Activated CD4-positive, alpha-beta T cell treated with anti-CD3 and anti-CD28 coated beads, Interleukin-2, amount 50 U/mL, for 48 hours (primary cell): ENCODE data around the gene SCFD2.
"Not testable (repeated sequence)": the region's sequence is repeated elsewhere in the genome, so short reads cannot be mapped to it uniquely, and the experiment has no call there.

Experiments
- DNase-seq, 2 experiments: peaks; one replicate each; pipeline ENCODE4 v3.0.0-alpha.2; 2020

SCFD2 gene

DNA sequence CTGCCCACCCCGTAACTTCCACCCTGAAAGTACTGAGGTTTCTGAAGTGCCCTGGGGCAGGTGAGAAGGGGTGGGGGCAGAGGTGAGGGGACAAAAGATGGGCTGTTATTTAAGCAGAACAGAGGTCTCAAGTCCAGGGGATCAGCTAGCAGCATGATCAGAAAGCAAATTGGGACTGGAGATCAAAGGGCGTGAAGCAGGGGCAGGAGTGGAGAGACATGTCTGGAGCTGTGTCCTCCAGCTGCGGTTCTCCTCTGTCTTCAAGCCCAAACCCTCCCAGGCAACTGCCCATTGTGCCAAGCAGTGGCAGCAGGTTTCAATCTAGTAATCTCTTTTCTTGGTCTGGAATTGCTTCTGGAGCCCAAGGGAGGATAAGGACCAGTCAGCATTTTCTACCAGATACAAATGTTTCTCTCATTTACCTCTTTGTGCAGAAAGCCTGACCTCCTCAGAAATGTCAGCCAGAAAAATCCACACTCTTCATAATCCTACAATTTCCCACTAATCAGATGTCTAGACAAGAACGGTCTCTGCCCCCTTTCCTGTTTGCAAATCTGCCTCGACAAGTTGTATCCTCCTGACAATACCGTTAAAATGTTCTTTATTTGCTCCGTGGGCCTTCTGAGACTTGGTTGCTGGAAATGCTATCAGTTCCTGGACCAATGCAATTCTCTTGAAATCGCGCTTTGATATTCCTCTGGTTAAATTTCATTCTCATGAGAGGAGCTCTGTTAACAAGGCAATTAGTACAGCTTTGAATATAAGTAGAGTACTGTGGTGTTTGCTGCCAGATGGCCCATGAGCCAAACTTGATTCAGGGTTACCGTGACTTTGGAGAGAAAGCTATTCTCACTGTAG, 526.9 kb downstream of the SCFD2 start:
- no peak for DNase-seq

DNA sequence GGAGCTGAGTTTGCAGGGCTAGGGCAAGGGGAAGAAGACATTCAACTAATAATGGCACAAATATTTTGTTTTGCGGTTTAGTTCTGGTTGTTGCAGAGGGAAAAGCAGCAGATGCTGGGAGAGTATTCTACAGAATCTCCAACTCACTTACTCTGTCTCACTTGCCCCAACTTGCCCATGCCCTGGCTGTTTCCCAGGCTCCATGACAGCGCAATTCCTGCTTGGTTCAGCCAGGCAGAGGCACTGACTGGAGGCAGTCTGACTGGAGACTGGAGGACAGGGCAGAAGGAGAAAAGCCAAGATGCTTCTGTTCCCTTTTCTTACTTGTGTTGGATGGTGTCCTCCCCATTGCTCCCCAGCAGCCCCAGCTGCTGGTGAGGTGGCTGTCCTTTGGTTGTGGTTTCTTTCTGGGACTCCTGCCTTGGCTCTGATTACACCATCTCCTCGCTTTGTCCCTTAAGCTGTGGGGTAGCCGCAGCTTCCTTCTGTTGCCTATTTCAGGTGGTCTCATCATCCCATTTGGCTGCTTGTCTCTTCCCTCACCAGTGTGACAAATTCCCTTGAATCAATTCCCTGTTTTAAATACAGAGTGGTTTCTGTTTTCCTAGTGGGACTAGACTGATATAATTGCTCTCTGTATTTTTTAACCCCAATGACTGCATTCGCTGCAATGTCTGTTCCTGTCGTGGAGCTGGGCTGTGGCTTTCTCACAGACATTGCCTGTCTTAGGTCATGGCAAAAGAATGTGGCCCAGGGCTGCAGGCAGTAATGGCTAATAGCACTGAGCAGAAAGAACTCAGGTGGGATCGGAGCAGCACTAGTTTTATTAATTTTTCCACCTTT, 527.9 kb downstream of the SCFD2 start:
- DNase-seq: no peak

DNA sequence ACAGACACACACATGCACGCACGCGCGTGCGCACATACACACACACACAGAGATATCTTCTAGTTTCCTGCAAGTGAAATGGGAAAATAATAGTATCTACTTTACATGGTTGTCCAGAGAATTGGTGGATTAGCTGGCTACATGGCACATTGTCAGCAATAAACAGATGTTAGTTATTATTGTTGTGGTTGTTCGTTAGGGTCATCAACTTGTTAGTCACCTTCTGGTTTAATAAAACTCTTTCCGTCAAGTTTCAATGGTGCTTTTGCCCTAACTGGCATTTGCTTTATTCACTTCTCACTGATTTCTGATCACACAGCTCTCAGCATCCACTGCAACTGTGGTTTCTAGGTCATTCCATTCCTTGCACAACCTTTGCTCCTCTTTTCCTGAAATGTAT, 529.2 kb downstream of the SCFD2 start:
- DNase-seq: no peak

DNA sequence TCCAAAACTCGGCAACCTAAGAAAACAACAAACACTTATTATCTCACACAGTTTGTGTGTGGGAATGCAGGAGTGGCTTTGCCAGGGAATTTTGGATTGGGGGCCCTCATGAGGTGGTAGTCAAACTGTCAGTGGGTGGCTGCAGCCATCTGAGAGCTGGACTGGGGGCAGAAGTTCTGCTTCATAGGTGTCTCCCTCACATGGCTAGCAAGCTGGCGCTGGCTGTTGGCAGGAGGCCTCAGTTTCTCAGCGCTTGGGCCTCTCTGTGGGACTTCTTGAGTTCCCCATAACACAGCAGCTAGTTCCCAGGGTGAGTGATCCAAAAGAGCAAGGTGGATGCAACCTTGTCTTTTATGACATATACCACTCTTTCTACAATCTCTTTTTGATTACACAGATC, 529.7 kb downstream of the SCFD2 start:
- no peak for DNase-seq

DNA sequence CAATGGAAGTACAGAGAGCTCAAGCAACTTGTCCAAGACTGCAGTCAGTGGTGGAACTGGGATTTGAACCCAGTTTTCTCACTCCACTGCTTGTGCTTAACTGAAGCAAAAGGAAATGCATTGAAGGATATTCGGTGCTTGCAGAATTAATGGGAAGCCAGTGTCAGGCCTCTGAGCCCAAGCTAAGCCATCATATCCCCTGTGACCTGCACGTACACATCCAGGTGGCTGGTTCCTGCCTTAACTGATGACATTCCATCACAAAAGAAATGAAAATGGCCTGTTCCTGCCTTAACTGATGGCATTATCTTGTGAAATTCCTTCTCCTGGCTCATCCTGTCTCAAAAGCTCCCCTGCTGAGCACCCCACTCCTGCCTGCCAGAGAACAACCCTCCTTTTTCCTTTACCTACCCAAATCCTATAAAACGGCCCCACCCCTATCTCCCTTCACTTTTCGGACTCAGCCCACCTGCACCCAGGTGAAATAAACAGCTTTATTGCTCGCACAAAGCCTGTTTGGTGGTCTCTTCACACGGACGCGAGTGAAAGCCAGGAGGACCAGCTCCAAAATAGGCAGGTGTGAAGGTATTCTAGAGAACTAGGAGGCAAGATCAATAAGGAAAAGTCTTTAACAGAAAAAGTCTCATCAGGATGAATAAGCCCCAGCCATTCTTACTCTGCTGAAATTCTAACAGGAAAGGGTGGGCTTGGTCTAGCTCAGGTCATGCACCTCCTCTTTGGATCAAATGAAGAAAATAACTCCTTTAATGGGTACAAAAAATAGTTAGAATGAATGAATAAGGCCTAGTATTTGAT, 531.0 kb downstream of the SCFD2 start:
- DNase-seq: not testable (repeated sequence)

DNA sequence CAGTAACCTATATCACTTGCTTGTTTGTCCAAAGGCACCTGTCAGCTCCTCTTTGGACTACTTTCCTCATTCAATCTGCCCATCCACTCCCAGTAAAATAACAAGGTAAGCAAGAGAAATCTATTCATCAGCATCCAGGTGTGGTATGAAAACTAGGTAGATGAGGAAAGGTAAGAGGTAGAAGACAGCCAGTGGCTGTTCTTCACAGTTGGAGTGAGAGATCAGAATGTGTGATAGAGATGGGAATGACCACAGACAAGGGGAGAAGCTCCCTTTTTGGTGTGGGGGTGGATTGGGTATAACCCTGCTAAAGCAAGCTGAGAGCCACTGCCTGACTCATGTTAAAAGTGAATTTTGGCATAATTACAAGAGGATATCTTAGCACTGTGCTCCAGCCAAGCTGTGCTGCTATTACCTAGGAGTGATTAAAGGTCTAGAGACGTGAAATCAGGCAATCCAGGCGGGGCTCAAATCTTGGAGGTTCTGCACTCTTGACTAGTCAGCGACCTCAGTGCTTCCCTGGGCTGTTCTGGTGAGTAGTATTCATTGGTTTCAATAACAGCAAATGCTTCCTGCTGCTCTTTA, 531.8 kb downstream of the SCFD2 start:
- no peak for DNase-seq

DNA sequence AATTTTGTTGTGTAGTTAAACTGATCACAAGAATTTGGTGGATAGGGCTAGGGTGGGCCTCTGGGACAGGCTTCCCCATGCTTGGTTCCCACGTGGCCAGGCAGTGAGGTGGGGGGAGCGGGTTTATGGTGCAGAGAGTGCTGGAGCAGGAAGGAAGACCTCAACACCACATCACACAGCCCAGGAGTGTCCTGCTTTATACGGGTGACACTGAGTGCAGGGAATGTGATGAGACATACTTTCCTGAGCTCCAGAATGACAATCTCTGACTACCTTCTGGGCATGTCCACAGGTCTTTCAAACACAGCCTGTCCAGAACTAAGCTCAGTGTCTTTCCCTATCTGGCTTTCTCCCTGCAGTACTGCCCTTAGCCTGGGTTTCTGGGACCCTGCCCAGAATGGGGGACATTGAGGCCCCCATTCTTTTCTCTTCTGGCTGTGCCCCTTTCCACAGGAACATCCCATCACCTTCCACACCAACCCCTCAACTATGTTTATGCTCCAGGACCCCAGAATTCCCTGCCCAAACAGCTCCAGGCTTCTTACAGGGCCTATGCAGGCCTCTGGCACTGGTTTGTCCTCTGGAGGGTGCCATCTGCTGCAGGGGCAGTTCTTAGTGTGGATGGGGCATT, 540.3 kb downstream of the SCFD2 start:
- no peak for DNase-seq

DNA sequence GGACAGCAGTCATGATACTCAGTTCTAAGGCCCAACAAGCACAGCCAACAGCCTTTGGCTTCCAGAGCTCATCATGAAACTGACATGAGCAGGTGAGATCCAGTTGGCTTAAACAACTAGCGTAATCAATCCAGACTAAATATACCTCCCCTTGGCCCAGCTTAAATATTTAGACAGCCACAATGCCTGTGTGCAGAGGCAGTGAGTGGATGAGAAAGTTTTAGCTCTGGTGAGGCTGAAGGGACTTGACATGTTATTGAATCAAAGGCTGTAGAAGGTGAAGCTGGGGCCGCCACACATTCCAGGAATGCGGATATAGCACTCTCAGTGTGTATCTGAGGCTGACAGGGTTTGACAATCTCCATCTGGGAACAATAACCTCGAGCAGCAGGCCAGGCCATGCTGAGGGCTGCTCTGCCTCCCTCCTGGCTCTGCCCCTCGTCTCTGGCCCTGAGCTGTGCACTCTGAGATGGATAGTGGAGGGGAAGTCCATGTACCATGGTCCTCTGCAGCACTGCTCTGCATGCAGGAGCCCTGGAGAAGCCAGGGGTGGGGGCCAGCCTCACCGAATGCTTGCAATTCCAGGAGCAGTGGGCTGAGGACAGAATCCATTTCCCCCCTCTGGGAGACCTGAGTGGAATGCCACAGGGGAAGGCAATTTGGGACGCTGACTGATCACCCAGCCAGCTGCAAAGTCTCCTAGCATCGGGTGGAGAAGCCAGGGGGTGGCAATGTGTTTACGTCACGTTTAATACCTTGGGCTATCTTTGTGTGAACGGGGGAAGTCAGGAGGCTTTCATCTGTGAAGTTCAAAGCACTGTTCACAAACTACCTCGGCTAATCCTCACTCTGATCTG, 541.0 kb downstream of the SCFD2 start:
- DNase-seq: no peak

DNA sequence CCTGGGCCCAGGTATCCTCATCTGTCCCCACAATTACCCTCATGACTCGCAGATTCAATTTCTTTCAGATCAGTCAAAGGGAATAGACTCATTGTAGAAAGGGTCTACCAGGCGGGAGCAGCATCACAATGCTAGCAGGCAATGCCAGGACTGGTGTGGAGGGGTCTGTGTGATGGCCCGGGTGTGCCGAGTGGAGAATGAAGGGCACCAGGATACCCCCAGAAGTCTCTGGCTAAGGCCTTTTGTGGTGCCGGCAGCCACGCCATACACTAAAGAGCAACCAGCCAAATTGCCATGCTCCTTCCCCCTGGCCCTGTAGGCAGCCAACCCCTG, 541.6 kb downstream of the SCFD2 start:
- no peak for DNase-seq

DNA sequence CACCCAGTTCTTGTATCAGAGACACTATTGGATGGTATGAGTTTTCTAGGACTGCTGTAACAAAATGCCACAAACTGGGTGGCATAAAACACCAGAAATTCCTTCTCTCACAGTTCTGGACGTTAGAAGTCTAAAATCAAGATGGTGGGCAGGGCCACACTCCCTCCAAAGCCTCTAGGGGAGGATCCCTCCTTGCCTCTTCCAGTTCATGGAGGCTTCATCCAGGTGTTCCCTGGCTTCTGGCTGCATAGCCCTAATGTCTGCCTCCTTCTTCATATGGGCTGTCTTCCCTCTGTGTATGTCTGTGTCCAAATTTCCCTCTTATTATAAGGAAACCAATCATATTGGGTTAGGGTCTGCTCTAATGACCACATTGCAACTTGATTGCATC, 542.2 kb downstream of the SCFD2 start:
- no peak for DNase-seq
